Measurements from ENCODE around the gene KYAT1.

DNA sequence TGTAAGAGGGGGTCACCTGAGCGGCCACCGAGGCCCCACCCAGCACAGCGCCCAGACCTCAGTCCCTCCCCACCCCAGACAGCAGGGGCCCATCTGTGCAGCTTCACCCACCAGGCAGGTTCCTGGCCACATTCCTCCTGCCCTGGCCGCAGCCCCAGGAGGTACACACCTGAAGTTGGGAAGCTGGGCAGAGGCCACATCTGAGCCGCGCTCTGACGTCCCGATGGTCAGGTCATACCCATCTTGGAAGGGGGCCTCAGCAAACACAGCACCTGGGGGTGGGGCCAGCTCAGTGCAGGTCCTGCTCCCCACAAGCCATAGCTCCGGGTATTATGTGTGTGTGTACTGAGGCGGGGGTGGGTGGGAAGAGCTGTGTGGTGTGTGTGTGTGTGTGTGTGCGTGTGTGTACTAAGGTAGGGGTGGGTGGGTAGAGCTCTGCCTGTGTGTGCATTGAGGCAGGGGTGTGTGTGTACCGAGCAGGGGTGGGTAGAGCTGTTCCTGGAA, 57.8 kb downstream of the KYAT1 start:
- TF ChIP-seq, protein P1, sequence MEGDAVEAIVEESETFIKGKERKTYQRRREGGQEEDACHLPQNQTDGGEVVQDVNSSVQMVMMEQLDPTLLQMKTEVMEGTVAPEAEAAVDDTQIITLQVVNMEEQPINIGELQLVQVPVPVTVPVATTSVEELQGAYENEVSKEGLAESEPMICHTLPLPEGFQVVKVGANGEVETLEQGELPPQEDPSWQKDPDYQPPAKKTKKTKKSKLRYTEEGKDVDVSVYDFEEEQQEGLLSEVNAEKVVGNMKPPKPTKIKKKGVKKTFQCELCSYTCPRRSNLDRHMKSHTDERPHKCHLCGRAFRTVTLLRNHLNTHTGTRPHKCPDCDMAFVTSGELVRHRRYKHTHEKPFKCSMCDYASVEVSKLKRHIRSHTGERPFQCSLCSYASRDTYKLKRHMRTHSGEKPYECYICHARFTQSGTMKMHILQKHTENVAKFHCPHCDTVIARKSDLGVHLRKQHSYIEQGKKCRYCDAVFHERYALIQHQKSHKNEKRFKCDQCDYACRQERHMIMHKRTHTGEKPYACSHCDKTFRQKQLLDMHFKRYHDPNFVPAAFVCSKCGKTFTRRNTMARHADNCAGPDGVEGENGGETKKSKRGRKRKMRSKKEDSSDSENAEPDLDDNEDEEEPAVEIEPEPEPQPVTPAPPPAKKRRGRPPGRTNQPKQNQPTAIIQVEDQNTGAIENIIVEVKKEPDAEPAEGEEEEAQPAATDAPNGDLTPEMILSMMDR (IDR thresholded peaks at IDR 0.05; ENCODE audit: borderline replicate concordance, extremely low read depth, low read length, poor library complexity, severe bottlenecking): no peak
- no peak for TF ChIP-seq EZH2 (IDR thresholded peaks at IDR 0.05; ENCODE audit: borderline replicate concordance, low read depth, low read length, severe bottlenecking)

All from DND-41 (cell line).